Hindlimb muscle (tissue), 1 donor: Measurements from ENCODE around the gene CMTM4. TPM values are rescaled to one million over a fixed set of nuclear protein-coding genes. Genes with fewer than 3 reads are reported as not detected.
A peak's percentile ranks its signal among the peaks of the same experiment; 100 is the strongest.
"Not testable (repeated sequence)": the region's sequence is repeated elsewhere in the genome, so short reads cannot be mapped to it uniquely, and the experiment has no call there.

Experiments
- DNase-seq: peaks from one replicate; pipeline ENCODE4 v3.0.0-alpha.2; 2013
- polyA plus RNA-seq: library from polyadenylated mRNA; unstranded; fragments of 120-200 nt; gene quantifications from one replicate; pipeline ENCODE4 v1.2.1, GENCODE V29; 2013; ENCODE audit not compliant: insufficient read length

Gene CMTM4
- polyA plus RNA-seq, 1 donor: 8.0 TPM

- no peak for DNase-seq
These were observed 84.1 kb downstream of the CMTM4 start for GRCh38 chr16:66612422-66612821.

- DNase-seq: not testable (repeated sequence)
These were observed 84.6 kb downstream of the CMTM4 start for GRCh38 chr16:66611911-66612310.

- no peak for DNase-seq
These were observed 86.3 kb downstream of the CMTM4 start for GRCh38 chr16:66610111-66610820.

DNA sequence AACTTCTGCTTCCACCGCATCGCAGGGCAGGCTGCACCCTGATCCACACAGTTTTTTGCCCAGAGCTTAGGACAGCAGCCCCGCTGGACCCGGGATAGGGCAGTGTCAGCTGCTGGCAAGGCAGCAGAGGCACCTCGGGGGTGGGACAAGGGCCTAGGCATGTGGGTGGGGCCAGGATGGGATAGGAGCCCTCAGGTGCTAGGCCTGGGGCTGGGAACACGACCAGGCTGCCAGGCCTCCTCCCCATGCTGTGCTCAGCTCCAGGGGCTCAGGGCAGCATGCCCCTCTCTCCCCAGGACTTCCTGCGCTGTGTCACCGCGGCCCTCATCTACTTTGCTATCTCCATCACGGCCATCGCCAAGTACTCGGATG, 87.4 kb downstream of the CMTM4 start:
- DNase-seq: no peak

DNA sequence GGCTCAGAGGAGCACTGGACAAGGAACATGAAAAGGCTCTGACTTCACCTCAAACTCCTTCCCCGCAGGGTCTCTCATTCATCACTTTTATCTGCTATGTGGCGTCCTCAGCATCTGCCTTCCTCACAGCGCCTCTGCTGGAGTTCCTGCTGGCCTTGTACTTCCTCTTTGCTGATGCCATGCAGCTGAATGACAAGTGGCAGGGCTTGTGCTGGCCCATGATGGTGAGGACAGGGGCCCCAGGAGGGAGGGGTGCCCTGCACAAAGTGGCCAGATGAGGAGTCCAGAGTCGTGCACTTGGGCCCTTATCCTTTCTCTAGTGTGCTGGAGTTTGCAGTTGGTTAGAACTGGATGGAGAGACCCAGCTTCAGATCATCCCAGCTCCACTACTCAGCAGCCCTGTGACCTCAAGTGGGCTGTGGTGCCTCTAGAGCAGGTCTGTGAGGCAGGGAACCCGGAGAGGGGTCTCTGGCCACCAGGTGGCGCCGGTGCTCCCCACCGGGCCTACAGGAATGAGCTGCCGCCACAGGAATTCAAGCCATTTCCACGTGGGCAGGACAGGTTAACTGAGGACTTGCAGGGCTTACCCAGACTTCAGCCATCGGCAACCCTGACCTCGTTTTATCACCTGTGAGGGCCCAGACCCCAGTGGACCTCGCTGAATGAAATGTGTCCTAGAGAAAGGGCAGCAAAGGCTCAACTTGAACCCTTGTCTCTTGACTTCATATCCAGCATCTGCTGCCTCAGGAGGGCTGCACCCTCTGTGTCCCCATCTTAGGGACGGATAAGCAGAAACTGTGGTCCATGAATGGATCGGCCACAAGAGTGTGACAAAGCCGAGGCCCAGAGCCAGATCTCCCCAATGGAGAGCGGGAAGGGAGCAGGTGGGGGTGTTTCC, 88.1 kb downstream of the CMTM4 start:
- DNase-seq: peak; percentile 77

DNA sequence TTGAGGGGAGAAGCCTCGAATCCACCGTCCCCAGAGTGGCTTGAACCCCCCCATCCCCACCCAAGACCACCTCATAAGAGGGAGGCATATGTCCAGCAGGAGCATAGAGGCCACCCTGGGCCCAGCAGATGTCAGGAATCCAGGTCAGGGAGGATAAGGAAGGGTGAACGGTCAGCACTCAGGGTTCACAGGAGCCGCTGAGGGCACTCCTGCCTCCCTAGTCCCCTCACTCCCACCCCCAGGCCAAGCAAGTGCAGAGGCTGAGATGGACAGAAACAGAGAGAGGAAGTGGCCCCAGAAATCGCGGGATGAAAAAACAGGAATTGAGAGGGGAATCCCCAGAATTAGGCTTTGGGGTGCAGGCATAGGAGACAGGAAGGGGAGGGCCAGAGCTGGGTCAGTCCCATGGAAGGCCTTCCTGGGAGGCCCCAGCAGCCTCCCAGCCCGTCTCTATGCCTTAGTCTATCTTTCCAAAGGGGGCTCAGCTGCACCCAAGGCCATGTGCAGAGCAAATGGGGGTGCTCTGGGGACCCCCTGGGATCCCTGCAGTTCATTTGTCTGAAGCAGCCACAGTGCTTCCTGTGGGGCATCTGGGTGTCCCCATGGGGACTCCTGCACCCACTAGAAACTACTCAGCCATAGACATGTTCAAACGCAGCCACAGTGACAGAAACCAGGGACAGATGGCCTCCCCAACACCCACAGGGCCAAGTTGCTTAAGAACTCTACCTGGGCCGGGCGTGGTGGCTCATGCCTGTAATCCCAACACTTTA, 90.4 kb downstream of the CMTM4 start:
- DNase-seq: no peak

GRCh38 chr16:66605177-66605978, 91.2 kb downstream of the CMTM4 start:
- DNase-seq: peak; percentile 58

DNA sequence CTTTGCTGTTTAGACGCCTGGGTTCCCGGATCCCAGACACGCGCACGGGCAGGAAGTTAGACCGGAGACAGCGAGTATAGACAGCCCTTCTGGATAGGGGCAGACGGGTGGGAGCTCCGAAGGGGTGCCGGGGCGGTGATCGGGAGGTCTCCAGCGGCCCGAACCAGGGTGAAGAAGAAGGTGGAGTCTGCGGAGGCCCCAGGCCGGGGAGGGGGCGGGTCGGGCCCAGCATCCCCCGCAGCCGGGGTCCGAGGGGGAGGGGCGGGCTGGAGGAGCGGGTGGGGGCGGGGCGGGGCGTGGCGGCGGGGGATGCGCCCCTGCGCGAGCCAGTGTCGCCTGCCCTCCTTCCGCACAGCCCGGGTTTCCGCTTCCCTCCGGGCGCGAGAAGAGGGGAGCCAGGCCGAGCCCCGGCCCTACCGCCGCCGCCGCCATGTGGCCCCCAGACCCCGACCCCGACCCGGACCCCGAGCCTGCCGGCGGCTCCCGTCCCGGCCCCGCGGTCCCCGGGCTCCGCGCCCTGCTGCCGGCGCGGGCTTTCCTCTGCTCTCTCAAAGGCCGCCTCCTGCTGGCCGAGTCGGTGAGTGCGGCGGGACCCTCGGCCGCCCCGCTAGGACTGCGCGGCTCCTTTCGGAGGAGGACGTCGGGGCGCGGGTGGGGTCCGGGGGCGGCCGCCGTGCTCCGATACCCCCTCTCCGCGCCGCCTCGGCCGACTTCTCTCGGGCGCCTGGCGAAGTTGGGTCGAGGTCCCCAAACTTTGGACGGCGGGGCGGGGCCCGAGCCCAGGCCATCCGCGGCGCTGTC, 92.0 kb downstream of the CMTM4 start, which contains the start of gene CMTM3:
CMTM3 (plus strand) TSS at position 329 of the 801 bp plus-strand sequence; CDS start at position 431, 102 bp downstream.
- DNase-seq: peak; percentile 82

DNA sequence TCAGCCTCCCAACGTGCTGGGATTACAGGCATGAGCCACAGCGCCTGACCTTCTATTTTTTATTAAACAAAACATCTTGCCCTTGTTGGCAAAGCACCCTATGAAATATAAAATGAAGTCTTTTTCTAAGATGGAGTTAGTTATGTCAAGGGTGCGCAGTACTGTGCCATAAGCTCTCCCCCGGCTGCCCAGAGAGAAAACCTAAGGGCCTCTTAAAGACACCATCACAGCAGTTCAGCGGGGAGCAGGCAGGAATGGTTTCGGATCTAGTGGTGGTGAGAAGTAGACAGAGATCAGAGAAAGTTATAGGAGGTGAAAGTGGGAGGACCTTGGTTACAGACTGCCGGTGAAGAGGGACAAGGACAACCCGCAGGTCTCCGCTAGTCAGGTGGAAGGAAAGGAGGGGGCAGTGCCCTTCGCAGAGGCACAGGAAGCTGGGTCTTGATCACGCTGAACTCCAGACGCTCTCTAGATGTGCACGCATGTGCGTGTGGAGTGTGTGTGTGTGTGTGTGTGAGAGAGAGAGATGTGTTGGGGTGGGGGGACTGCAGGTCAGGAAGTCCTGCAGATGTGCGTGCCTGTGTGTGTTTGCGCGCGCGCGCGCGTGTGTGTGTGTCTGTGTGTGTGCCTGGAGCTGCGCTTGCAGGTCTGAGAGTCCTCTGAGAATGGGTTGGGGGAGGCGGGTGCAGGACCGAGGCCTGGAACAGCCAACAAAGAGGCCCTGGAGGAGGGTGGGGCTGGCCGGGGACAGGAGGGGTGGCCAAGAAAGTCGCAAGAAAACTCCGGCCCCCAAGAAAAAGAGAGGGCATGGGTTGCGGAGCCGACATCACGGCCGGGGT, 92.8 kb downstream of the CMTM4 start:
- peak; percentile 87 for DNase-seq

- DNase-seq: no peak
These were observed 95.1 kb downstream of the CMTM4 start for GRCh38 chr16:66601471-66601870.

DNA sequence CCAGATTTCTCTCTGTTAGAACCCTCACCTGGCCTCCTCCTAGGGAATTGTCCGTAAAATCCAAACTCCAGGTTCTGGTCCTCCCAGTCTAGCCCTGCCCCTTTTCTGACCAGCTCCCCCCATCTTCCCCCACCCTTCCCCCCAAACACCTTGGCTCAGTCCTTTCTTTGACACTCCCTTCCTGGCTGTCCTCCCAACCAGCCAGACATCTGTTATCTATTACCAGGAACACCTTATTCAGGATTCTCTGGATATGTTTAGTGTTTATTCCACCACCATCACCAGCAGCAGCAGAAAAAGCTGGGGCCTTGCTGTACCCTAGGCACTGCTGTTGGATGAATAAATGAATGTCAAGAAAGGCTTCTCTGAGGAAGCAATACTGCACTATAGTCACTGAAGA, 96.1 kb downstream of the CMTM4 start:
- no peak for DNase-seq

DNA sequence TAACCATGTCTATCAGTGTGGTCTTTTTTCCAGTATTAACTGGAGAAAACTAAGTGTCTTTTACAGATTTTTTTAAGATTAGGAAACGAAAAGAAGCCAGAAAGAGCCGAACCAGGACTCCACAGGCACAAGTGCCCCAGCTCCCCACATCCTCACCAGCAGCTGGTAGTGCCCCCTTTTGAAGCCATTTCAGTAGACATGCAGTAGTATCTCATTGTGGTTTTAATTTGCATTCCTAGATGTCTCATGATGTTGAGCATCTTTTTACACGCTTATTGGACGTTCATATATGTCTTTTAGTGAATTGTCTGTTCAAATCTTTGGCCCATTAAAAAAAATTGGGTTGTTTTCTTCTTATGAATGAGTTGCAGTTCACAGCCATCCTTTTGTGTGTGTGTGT, 96.8 kb downstream of the CMTM4 start:
- DNase-seq: no peak

- no peak for DNase-seq
These were observed 98.4 kb downstream of the CMTM4 start for GRCh38 chr16:66598111-66598510.

DNA sequence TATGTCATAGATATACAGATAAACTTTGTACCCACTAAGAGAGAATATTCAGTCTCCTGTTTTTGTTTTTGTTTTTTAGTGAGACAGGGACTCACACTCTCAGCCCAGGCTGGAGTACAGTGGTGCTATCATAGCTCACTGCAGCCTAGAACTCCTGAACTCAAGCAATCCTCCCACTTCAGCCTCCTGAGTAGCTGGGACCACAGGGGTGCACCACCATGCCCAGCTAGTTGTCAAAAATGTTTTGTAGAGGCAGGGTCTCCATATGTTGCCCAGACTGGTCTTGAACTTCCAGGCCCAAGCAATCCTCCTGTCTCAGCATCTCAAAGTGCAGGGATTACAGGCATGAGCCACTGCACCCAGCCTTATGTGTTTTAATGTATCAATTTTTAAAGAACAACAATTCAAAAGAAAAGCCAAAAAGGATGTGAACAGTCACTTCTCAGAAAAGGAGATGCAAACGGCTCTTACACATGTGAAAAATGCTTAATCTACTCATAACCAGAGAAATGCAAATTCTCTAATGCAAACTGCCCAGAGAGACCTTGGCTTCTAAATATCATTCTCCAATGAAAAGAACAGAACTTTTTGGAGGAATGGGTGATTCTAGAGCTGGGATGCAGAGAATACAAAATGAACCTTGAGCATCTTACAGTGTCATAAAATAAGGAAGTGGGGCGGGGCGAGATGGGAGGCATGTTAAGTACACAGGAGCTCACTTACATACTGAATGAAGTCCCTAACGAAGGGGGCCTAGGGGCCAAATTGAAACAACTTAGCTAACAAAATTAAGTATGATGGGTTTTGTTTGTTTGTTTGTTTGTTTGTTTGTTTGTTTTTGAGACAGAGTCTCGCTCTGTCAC, 99.3 kb downstream of the CMTM4 start:
- no peak for DNase-seq

DNA sequence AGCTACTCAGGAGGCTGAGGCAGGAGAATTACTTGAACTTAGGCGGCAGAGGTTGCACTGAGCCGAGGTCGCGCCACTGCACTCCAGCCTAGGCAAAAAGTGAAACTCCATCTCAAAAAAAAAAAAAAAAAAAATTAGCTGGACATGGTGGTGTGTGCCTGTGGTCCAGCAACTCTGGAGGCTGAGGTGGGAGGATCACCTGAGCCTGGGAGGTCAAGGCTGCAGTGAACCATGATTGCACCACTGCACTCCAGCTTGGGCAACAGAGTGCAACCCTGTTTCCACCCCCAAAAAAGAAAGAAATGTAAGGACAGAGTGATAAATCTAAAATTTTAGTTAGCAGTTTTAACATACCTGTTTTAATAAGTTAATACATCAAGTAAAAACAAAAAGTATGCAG, 100.0 kb downstream of the CMTM4 start:
- not testable (repeated sequence) for DNase-seq

- no peak for DNase-seq
These were observed 101.8 kb downstream of the CMTM4 start for GRCh38 chr16:66594739-66595138.

DNA sequence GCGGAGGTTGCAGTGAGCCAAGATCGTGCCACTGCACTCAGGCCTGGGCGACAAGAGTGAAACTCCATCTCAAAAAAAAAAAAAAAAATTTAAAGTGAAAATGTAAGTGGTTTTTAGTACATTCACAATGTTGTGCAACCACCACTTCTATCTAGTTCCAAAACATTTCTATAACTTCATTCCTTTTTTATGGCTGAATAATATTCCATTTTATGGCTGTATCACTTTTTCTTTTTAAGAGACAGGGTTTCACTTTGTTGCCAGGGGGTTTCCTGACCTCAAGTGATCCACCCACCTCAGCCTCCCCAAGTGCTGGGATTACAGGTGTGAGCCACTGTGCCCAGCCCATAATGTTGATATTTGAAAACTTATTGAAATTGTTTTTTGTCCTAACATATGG, 103.7 kb downstream of the CMTM4 start:
- no peak for DNase-seq

GRCh38 chr16:66592241-66592640, 104.3 kb downstream of the CMTM4 start:
- DNase-seq: no peak

GRCh38 chr16:66591018-66591417, 105.5 kb downstream of the CMTM4 start:
- no peak for DNase-seq
